CD4-positive, alpha-beta T cell treated with Interferon alpha-2 for 1 hour (primary cell): ENCODE data around the gene CFHR1.
A peak's percentile ranks its signal among the peaks of the same experiment; 100 is the strongest.
"Not testable (repeated sequence)": the region's sequence is repeated elsewhere in the genome, so short reads cannot be mapped to it uniquely, and the experiment has no call there.

Experiments used
- DNase-seq, 2 donors: peaks; one replicate each; pipeline ENCODE4 v3.0.0-alpha.2; 2020 to 2022

CFHR1 gene

DNA sequence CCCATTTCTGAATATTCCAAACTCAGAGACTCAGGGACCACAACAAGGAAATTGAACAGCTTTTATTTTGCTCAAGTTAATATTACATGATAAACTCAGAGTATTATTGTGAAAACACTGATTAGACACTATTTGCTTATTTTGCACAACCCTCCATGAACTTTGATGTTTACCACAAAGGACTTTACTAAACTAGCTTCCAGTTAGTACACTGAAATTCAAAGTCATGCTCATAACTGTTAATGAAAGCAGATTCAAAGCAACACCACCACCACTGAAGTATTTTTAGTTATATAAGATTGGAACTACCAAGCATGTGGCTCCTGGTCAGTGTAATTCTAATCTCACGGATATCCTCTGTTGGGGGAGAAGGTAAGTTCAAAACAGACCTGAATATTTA is at the start of gene CFHR1:
Gene CFHR1 (plus strand): TSS at position 201 of the 400 bp plus-strand sequence. CDS start 114 bp downstream, at position 315.
- DNase-seq: not testable (repeated sequence)

DNA sequence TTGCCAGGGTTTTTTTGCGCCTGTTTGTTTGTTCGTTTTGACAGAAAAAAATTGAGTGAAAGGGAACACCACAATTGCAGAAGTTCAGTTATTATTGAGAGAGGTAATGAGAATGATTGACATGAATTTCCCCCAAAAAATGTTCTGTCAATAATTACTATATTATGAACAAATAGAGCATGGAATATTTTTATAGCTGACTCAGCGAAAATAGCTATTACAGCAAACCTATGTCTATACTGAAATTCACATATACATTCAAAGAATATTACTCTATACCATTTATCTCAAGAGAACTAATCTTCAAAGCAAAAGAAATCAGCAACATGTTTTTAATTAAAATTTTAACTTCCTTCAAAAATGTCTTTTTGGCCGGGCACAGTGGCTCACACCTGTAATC is 49.7 kb upstream of the CFHR1 start:
- DNase-seq: not testable (repeated sequence)

GRCh38 chr1:196773713-196774112 is 45.8 kb upstream of the CFHR1 start:
- DNase-seq: no peak

- no peak for DNase-seq
These were observed 45.4 kb upstream of the CFHR1 start for GRCh38 chr1:196774175-196774574.

DNA sequence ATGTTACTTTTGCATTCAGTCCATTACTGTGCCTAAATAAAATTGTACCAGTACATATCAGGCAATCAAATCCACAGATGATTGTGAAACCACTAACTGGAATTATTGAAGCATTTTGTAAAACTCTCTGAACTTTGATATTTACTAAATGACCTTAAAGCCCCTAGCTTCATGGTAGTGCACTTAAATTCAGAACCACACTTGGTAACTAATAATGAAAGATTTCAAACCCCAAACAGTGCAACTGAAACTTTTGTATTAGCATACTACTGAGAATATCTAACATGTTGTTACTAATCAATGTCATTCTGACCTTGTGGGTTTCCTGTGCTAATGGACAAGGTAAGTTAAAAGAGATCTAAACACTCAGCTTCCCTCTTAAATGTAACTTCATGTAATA is 44.9 kb upstream of the CFHR1 start, which contains the start of gene CFHR3:
Gene CFHR3 (plus strand): TSS at position 238 of the 400 bp plus-strand sequence. CDS start 47 bp downstream, at position 285.
- no peak for DNase-seq

DNA sequence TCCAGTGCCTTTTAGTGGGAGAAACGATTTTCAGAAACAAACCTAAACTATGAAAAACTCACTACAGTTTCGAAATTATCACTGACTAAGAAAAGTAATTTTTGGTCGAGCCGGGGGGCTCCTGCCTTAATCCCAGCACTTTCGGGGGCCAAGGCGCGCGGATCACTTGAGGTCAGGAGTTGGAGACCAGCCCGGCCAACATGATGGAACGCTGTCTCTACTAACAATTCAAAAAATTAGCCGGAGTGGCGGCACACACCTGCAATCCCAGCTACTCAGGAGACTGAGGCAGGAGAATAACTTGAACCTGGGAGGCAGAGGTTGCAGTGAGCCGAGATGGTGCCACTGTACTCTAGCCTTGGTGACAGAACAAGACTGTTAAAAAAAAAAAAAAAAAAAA is 41.9 kb upstream of the CFHR1 start:
- no peak for DNase-seq

GRCh38 chr1:196779093-196779492 is 40.4 kb upstream of the CFHR1 start:
- no peak for DNase-seq

DNA sequence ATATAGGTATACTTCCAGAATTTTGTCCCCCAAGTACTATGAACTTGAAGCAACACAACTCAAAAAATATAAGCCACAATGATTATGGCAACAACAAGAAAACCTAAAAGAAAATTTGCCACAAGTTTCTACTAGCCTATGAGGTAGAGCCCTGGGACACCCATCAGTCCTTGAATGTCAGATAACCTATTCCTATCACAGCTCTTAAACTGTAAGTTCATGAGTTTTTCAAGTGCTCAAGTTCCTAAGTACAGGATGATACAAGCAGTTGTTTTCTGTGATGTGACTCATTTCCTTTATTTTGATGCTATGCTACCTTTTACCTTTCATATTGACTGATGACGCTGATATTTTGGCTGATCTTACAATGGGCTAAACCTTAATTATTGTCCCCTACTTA is 28.3 kb upstream of the CFHR1 start:
- DNase-seq: not testable (repeated sequence)

- not testable (repeated sequence) for DNase-seq
These were observed 25.4 kb upstream of the CFHR1 start for GRCh38 chr1:196794103-196794502.

DNA sequence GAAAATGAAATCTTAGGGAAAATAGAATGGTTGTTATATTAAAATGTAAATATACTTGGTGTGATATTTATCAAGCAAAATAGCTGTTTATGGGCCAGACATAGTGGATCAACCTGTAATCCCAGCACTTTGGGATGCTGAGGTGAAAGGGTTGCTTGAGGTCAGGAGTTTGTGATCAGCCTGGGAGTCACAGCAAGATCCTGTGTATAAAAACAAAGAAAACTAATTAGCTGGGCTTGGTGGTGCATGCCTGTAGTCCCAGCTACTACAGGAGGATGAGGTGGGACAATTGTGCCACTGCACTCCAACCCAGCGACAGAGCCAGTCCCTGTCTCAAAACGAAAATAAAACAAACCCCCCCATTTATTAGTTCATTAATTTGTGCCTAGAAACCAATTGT is 21.6 kb upstream of the CFHR1 start:
- no peak for DNase-seq

DNA sequence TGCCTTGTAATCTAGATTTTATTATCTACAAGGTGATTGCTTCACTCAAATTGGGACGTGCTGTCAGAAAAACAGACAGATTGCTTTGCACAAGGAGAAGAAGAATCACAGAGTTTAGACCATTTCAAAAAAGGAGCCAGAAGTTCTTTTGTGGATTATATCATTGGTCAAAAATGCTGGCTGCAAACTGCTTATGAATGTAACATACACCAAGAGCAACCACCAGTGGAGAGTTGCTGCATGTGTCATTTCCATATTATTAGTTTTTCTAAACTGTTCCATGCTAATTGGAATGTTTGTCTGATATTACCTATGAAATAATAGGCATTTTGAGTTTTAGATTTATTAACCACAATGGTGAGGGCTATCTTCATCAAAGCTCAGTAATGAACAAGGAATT is 17.6 kb upstream of the CFHR1 start:
- not testable (repeated sequence) for DNase-seq

GRCh38 chr1:196808529-196809235 is 10.8 kb upstream of the CFHR1 start:
- no peak for DNase-seq

DNA sequence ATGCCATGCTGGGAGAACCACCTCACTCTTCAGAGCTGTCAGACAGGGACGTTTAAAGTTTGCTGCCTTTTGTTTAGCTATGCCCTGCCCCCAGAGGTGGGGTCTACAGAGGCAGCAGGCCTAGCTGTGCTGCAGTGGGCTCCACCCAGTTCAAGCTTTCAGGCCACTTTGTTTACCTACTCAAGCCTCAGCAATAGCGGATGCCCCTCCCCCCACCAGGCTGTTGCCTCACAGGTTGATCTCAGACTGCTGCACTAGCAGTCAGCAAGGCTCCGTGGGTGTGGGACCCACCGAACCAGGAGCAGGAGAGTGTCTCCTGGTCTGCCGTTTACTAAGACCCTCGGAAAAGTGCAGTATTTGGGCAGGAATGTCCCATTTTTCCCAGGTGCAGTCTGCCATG is 2.1 kb upstream of the CFHR1 start:
- DNase-seq: not testable (repeated sequence)

DNA sequence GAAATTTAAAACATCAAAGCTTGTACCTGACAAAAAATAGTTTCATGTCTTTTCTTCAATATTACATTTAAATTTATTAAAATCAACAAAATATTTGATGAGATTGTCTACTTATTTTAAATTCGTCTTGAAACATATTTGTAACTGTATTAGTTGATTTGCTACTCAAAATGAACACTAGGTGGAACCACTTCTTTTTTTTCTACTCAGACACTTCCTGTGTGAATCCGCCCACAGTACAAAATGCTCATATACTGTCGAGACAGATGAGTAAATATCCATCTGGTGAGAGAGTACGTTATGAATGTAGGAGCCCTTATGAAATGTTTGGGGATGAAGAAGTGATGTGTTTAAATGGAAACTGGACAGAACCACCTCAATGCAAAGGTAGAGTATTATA is 8.3 kb downstream of the CFHR1 start:
- peak in 1 of 2 donors; percentile 6 for DNase-seq

DNA sequence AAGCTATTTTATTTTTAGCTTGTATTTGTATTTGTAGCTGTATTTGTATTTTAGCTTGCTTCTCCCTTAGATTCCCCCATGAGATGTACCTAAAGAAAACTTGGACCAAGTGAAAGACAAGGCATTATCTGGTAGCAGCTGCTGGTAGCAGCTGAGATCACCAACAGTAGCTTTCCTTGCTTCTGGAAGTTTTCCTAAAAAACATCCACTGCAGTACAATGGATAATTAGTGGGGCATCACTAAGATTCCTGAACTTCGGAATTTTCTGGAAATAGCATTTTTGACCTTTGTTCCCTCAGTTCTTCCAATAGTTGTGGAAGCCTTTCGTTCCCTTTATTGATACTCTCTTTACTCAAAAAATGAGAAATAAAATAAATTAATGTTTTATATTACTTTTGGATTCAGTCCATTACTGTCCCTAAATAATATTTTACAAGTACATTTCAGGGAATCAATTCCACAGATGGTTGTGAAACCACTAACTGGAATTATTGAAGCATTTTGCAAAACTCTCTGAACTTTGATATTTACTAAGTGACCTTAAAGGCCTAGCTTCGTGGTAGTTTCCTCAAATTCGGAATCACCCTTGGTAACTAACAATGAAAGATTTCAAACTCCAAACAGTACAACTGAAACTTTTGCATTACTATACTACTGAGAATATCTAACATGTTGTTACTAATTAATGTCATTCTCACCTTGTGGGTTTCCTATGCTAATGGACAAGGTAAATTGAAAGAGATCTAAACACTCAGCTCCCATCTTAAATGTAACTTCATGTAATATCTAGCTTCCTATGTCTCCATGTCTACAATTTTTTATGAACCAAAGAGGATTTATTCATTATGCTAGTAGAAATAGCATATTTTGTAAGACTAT is 30.3 kb downstream of the CFHR1 start:
- DNase-seq: not testable (repeated sequence)

DNA sequence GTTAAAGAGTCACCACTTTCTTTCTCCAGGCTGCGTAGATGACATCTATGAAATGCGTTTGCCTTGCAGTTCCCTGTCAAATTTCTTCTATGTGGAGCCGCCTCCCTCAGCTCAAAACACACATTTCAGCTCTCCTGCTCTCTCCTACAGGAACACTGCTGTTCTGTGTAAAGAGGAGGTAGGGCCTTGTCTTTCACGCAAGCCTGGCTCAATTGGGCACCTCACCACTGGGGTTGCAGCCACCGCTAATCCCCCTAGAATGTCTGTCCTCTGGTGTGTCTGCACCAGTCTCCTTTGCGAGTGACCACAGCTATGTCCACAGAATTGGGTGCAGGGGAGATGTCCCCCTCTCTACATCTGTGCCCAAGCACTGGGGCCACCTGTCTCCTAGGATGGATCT is 36.5 kb downstream of the CFHR1 start:
- no peak for DNase-seq

GRCh38 chr1:196857188-196857587 is 37.7 kb downstream of the CFHR1 start:
- DNase-seq: no peak

- no peak for DNase-seq
These were observed 39.3 kb downstream of the CFHR1 start for GRCh38 chr1:196858811-196859210.

GRCh38 chr1:196860323-196860884 is 40.9 kb downstream of the CFHR1 start:
- no peak for DNase-seq

GRCh38 chr1:196861429-196861828 is 41.9 kb downstream of the CFHR1 start:
- no peak for DNase-seq

- DNase-seq: no peak
These were observed 47.4 kb downstream of the CFHR1 start for GRCh38 chr1:196866974-196867373.

- DNase-seq: no peak
These were observed 53.9 kb downstream of the CFHR1 start for GRCh38 chr1:196873385-196873784.

DNA sequence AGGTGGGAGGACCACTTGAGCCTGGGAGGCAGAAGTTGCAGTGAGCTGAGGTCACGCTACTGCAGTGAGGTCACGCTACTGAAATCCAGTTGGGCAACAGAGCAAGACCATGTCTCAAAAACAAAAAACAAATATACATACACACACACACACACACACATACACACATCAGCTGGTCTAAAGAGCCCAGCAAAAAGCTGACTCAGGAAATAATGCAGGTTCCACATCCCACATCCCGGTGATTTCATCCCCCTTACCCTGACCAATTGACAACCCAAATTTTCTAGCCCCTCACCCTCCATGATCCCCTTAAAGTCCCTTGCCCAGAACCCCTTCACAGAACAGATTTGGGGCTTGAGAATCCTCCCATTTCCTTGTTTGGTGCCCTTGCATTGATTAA is 56.4 kb downstream of the CFHR1 start:
- no peak for DNase-seq

GRCh38 chr1:196877964-196878363 is 58.4 kb downstream of the CFHR1 start:
- no peak for DNase-seq
